AG04450 (cell line): ENCODE data around the gene RXFP1. TPM values are rescaled to one million over a fixed set of nuclear protein-coding genes. Genes with fewer than 3 reads are reported as not detected.

Source experiments
- CTCF ChIA-PET: fragments of 300-600, 350-600 bp; formaldehyde crosslinking; extraction: SDS; loops from one replicate; lab custom pipeline; 2022; ENCODE audit warnings: antibody characterized with exemption, inconsistent platforms; lab: Charles Lee
- POLR2A ChIA-PET: fragments of 350-600 bp; formaldehyde crosslinking; extraction: SDS; loops from one replicate; lab custom pipeline; 2021; ENCODE audit warnings: antibody characterized with exemption, inconsistent platforms; lab: Yijun Ruan, JAX
- DNase-seq: peaks from one replicate; pipeline ENCODE4 v3.0.0-alpha.2; 2011; ENCODE audit warnings: low read depth, low spot score
- H3K27ac ChIP-seq: one replicate; pipeline ENCODE4 v1.5.1; 2012; ENCODE audit warnings: low read depth, low read length, control low read depth
- H3K27me3 ChIP-seq: one replicate; pipeline ENCODE4 v1.6.0; 2012; ENCODE audit warnings: low read length; ENCODE audit not compliant: control insufficient read depth, insufficient read depth
- H3K4me3 ChIP-seq: 2 replicates; pipeline ENCODE4 v1.5.1; 2011; ENCODE audit warnings: mild to moderate bottlenecking, low read depth, low read length, control low read depth
- H3K9me3 ChIP-seq: 2 replicates; pipeline ENCODE4 v1.5.1; 2012; ENCODE audit warnings: low read length; ENCODE audit not compliant: control insufficient read depth, insufficient read depth
- polyA plus RNA-seq: library from polyadenylated mRNA; depleted of rRNA; stranded (reverse); fragments of >200 nt; gene quantifications from 2 replicates; pipeline ENCODE4 v1.2.3, GENCODE V29; 2011
- TF ChIP-seq, protein P1 (sequence below): IDR thresholded peaks from 2 replicates; pipeline ENCODE4 v1.5.1; 2011; ENCODE audit warnings: low read depth, low read length, control low read depth, inconsistent platforms

RXFP1 gene
- polyA plus RNA-seq, 1 experiment: 0.02 TPM

DNA sequence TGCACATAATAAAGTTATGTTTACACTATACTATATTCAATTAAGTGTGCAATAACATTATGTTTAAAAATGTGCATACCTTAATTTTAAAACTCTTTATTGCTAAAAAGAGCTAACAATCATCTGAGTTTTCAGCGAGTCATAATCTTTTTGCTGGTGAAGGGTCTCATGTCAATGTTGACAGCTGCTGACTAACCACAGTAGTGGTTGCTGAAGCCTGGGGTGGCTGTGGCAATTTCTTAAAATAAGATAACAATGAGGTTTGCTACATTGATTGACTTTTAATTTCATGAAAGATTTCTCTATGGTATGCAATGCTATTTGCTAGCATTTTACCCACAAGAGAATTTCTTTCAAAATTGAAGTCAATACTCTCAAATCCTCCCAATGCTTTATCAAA lies 91.4 kb downstream of the RXFP1 start:
- CTCF ChIA-PET: interaction anchor here (0.6 to 1.0 kb wide), 2 partner anchors 13 to 357 kb away, joined by 3 read pairs; no protein-coding TSS in a partner anchor
- Histone ChIP-seq H3K27ac (no peak overlapping the region), H3K27me3 (no peaks in the 10 kb centered on the region), H3K9me3 (no peaks in the 10 kb centered on the region), H3K4me3 (no peak overlapping the region)
- no peak for DNase-seq
- POLR2A ChIA-PET: no interaction called here
- TF ChIP-seq, protein P1, sequence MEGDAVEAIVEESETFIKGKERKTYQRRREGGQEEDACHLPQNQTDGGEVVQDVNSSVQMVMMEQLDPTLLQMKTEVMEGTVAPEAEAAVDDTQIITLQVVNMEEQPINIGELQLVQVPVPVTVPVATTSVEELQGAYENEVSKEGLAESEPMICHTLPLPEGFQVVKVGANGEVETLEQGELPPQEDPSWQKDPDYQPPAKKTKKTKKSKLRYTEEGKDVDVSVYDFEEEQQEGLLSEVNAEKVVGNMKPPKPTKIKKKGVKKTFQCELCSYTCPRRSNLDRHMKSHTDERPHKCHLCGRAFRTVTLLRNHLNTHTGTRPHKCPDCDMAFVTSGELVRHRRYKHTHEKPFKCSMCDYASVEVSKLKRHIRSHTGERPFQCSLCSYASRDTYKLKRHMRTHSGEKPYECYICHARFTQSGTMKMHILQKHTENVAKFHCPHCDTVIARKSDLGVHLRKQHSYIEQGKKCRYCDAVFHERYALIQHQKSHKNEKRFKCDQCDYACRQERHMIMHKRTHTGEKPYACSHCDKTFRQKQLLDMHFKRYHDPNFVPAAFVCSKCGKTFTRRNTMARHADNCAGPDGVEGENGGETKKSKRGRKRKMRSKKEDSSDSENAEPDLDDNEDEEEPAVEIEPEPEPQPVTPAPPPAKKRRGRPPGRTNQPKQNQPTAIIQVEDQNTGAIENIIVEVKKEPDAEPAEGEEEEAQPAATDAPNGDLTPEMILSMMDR: no peak

DNA sequence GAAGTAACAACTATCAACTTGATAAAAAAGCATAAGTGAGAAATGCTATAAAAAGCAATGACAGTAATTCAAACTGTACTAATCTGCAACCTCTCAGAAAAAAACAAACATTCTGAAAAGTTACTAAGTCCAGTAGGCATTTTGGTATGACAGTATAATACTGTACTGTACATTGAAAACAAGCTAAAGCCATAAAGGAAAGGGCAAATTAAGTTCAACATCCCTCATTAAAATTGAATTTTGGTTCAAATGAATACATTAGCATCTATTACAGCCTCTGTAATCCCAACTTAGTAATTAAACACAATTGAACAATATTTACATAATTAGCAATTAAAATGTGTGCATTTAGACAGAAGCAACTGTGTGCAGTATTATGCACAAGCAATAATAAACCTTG lies 96.3 kb downstream of the RXFP1 start:
- TF ChIP-seq, protein P1: no peak
- ChIA-PET POLR2A (no interaction called here), CTCF (no interaction called here)
- H3K4me3 ChIP-seq: no peak overlapping the region
- H3K9me3 ChIP-seq: no peaks in the 10 kb centered on the region
- H3K27me3 ChIP-seq: no peaks in the 10 kb centered on the region
- DNase-seq: no peak
- no peak overlapping the region for H3K27ac ChIP-seq

- Histone ChIP-seq H3K4me3 (no peak overlapping the region), H3K27me3 (no peaks in the 10 kb centered on the region), H3K27ac (no peak overlapping the region), H3K9me3 (no peaks in the 10 kb centered on the region)
- TF ChIP-seq, protein P1: no peak
- POLR2A ChIA-PET: no interaction called here
- CTCF ChIA-PET: interaction anchor here (1.7 to 3.8 kb wide), 2 partner anchors 361 to 366 kb away, joined by 6 to 17 read pairs; no protein-coding TSS in a partner anchor
- no peak for DNase-seq
Measured at GRCh38 chr4:158621729-158622128, 100.0 kb downstream of the RXFP1 start.

GRCh38 chr4:158622251-158622650 lies 100.6 kb downstream of the RXFP1 start:
- CTCF ChIA-PET: interaction anchor here (1.7 kb wide), 1 partner anchor 367 kb away, joined by 6 read pairs; no protein-coding TSS in a partner anchor
- DNase-seq: no peak
- TF ChIP-seq, protein P1: no peak

DNA sequence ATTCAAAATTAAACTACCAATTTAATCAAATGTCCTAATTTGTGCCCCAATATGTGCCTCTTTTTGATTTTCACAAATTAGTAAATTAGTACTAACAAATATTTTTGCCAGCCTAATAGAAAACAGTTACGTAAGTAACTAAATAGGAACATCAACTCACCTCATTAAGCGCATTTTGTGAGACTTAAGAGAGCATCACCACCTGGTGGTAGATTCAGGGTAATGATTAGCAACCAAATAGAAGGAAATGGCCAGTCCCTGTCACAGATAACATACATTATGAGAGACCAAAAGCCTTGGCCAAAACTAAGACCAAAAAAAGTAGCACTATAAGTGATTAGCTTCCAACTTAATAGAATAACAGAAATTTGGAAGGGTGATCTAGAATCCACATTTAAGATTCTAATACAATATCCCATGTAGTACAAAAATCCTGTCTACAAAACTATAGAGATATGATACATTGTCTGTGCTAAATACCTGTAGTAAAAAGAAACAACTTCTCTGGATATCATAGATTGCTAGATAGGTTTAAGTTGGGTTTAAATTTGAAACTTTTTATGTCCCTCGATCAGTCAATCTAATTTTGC lies 103.3 kb downstream of the RXFP1 start:
- CTCF ChIA-PET: interaction anchor here (0.9 to 5.0 kb wide), 21 partner anchors 10 to 432 kb away, joined by 3 to 92 read pairs (median 4); no protein-coding TSS in a partner anchor
- no peak overlapping the region for H3K4me3 ChIP-seq
- TF ChIP-seq, protein P1: peak; percentile 79
- no peaks in the 10 kb centered on the region for H3K27me3 ChIP-seq
- DNase-seq: peak; percentile 27
- no peaks in the 10 kb centered on the region for H3K9me3 ChIP-seq
- POLR2A ChIA-PET: no interaction called here
- no peak overlapping the region for H3K27ac ChIP-seq

More at GRCh38 chr4:158622251-158622650, 100.6 kb downstream of the RXFP1 start:
- Histone ChIP-seq H3K27me3 (no peaks in the 10 kb centered on the region), H3K27ac (no peak overlapping the region), H3K9me3 (no peaks in the 10 kb centered on the region), H3K4me3 (no peak overlapping the region)
- POLR2A ChIA-PET: no interaction called here
